Liver (tissue), 2 donors: ENCODE measurements around the gene FBXO33.

Experiments
- CTCF ChIP-seq: fragments of 150-350 bp; IDR thresholded peaks from 2 replicates; pipeline ENCODE4 v1.5.1; 2017; ENCODE audit warnings: improper control_type of control experiment, low read depth, low read length; ENCODE audit not compliant: missing input control
- MAX ChIP-seq: IDR thresholded peaks from 2 replicates; pipeline ENCODE4 v1.6.1; 2016; ENCODE audit warnings: antibody characterized with exemption
- REST ChIP-seq: IDR thresholded peaks from 2 replicates; pipeline ENCODE4 v1.6.1; 2016; ENCODE audit warnings: antibody characterized with exemption, mild to moderate bottlenecking
- donor health status: healthy.

GRCh38 chr14:39440975-39441374, 8.7 kb upstream of the FBXO33 start:
- no peak for TF ChIP-seq CTCF
- no peak for TF ChIP-seq MAX
- TF ChIP-seq REST = no peak
